Measurements from ENCODE around the gene TRAPPC4. TPM values are rescaled to one million over a fixed set of nuclear protein-coding genes. Genes with fewer than 3 reads are reported as not detected.

Gene TRAPPC4
- polyA plus RNA-seq, 1 donor (not counting 4 experiments of a cell fraction or from before 2014, with no cell fraction given): 121 TPM

- Histone ChIP-seq H3K79me2 (ENCODE audit: control insufficient read depth, insufficient read depth, low read length) (no peaks in the 10 kb centered on the region), H3K27ac (ENCODE audit: control insufficient read depth, insufficient read depth, low read length) (no peak overlapping the region), H3K4me3 (ENCODE audit: control insufficient read depth in 2 of 3, extremely low read depth in 1 of 3, insufficient read depth in 2 of 3, low read depth in 1 of 3, low read length in 3 of 3) (no peak overlapping the region), H4K20me1 (ENCODE audit: control insufficient read depth, extremely low read depth, insufficient read depth, low read length) (no peaks in the 10 kb centered on the region), H3K4me2 (ENCODE audit: control insufficient read depth, extremely low read depth, insufficient read depth, low read depth, low read length) (no peak overlapping the region), H3K4me1 (ENCODE audit: control insufficient read depth, extremely low read depth, insufficient read depth, low read length) (no peaks in the 10 kb centered on the region), H3K36me3 (ENCODE audit: control insufficient read depth in 2 of 2, extremely low read depth in 1 of 2, insufficient read depth in 2 of 2, low read length in 2 of 2) (peaks cover 16 to 30% of the 10 kb centered on the region in 2 experiments), H2AFZ (ENCODE audit: control insufficient read depth, low read length) (no peak overlapping the region), H3K27me3 (ENCODE audit: control insufficient read depth, extremely low read depth, insufficient read depth, low read length) (no peaks in the 10 kb centered on the region), H3K9ac (ENCODE audit: control insufficient read depth, extremely low read depth, insufficient read depth, low read length) (no peak overlapping the region), H3K9me1 (ENCODE audit: control insufficient read depth, extremely low read depth, insufficient read depth, low read length) (no peaks in the 10 kb centered on the region), H3K9me3 (ENCODE audit: control insufficient read depth, low read depth, low read length) (no peaks in the 10 kb centered on the region)
- no peak for TF ChIP-seq EZH2 (IDR thresholded peaks at IDR 0.05; ENCODE audit: low read length)
- TF ChIP-seq CTCF (optimal IDR thresholded peaks at IDR 0.05 in 1 of 3, IDR thresholded peaks at IDR 0.05 in 1 of 3, conservative IDR thresholded peaks at IDR 0.05 in 1 of 3; ENCODE audit: extremely low read depth in 1 of 3, insufficient read depth in 2 of 3, low read length in 3 of 3): no peak
- DNase-seq (ENCODE audit: low read depth, low spot score) (no peak), FAIRE-seq (no peak)
- dilution Hi-C loops (cut with MboI; ENCODE audit: extremely low pct_ligation_motif_present, low sequenced_read_pairs): no loop called here
Measured at GRCh38 chr11:119042927-119043326, 24.4 kb downstream of the TRAPPC4 start.

- no peak overlapping the region for H3K4me2 ChIP-seq (ENCODE audit: control insufficient read depth, extremely low read depth, insufficient read depth, low read depth, low read length)
- H3K4me1 ChIP-seq (ENCODE audit: control insufficient read depth, extremely low read depth, insufficient read depth, low read length): no peaks in the 10 kb centered on the region
- TF ChIP-seq EZH2 (IDR thresholded peaks at IDR 0.05; ENCODE audit: low read length): no peak
- TF ChIP-seq CTCF (optimal IDR thresholded peaks at IDR 0.05 in 1 of 3, IDR thresholded peaks at IDR 0.05 in 1 of 3, conservative IDR thresholded peaks at IDR 0.05 in 1 of 3; ENCODE audit: extremely low read depth in 1 of 3, insufficient read depth in 2 of 3, low read length in 3 of 3): peak in 1 of 3 experiments; percentile 14
- peaks cover 32 to 45% of the 10 kb centered on the region in 2 experiments for H3K36me3 ChIP-seq (ENCODE audit: control insufficient read depth in 2 of 2, extremely low read depth in 1 of 2, insufficient read depth in 2 of 2, low read length in 2 of 2)
- no peaks in the 10 kb centered on the region for H3K9me3 ChIP-seq (ENCODE audit: control insufficient read depth, low read depth, low read length)
- no peak overlapping the region for H3K9ac ChIP-seq (ENCODE audit: control insufficient read depth, extremely low read depth, insufficient read depth, low read length)
- no peak overlapping the region for H3K27ac ChIP-seq (ENCODE audit: control insufficient read depth, insufficient read depth, low read length)
- H2AFZ ChIP-seq (ENCODE audit: control insufficient read depth, low read length): no peak overlapping the region
- no peaks in the 10 kb centered on the region for H3K27me3 ChIP-seq (ENCODE audit: control insufficient read depth, extremely low read depth, insufficient read depth, low read length)
- FAIRE-seq: no peak
- dilution Hi-C loops (cut with MboI; ENCODE audit: extremely low pct_ligation_motif_present, low sequenced_read_pairs): no loop called here
- no peaks in the 10 kb centered on the region for H4K20me1 ChIP-seq (ENCODE audit: control insufficient read depth, extremely low read depth, insufficient read depth, low read length)
- no peak for DNase-seq (ENCODE audit: low read depth, low spot score)
- no peaks in the 10 kb centered on the region for H3K79me2 ChIP-seq (ENCODE audit: control insufficient read depth, insufficient read depth, low read length)
- H3K9me1 ChIP-seq (ENCODE audit: control insufficient read depth, extremely low read depth, insufficient read depth, low read length): no peaks in the 10 kb centered on the region
- no peak overlapping the region for H3K4me3 ChIP-seq (ENCODE audit: control insufficient read depth in 2 of 3, extremely low read depth in 1 of 3, insufficient read depth in 2 of 3, low read depth in 1 of 3, low read length in 3 of 3)
Measured at GRCh38 chr11:119044708-119045107, 26.1 kb downstream of the TRAPPC4 start.
